ENCODE results near the gene NR5A1. TPM values are rescaled to one million over a fixed set of nuclear protein-coding genes. Genes with fewer than 3 reads are reported as not detected.

Gene NR5A1
- total and polyA plus RNA-seq, 7 donors: 0.03 to 0.60 TPM; not detected in 5

DNA sequence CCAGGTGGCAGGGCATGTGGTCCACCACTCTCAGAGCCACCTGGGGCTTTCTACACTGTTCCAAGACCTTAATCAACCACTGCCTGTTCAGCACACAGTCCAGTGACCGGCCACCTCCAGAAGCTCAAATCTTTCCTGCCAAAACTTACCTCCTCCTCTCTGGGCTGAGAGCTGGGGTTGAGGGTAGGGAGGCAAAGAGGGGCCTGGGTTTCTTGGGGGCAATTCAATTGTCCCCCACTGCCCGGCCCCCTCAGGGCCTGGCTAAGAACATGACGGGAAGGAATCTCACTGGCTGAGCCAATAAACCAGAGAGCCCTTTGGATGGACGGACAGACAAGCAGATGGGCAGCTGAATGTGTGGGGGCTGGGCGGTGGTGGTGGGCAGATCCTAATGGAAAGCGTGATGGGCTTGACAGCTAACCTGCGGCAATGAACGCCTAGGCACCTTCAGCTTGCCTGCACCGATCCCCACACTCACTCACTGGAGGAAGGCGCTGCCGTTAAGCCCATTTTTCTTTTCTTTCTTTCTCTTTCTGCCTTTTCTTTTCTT, 5.4 kb downstream of the NR5A1 start:
- H3K27ac ChIP-seq: no peak overlapping the region
- no peak for TF ChIP-seq POLR2A (IDR thresholded peaks at IDR 0.05)
- no peak for TF ChIP-seq POLR2AphosphoS5 (IDR thresholded peaks at IDR 0.05)
- TF ChIP-seq EP300 (IDR thresholded peaks at IDR 0.05): no peak
- no peak for TF ChIP-seq CTCF (IDR thresholded peaks at IDR 0.05)
- intact Hi-C loops (cut with DNase I): no loop called here
- no peak overlapping the region for H3K4me3 ChIP-seq
- no peak for DNase-seq
- peaks cover 32 to 85% (median 72%) of the 10 kb centered on the region in 3 donors for H3K27me3 ChIP-seq
- H3K36me3 ChIP-seq: no peaks in the 10 kb centered on the region
- no peaks in the 10 kb centered on the region for H3K9me3 ChIP-seq
- peaks cover 0 to 23% (median 20%) of the 10 kb centered on the region in 4 donors for H3K4me1 ChIP-seq
- WGBS, 2 donors: 67 to 82% methylated on average over 11 of the region's 11 CpGs

DNA sequence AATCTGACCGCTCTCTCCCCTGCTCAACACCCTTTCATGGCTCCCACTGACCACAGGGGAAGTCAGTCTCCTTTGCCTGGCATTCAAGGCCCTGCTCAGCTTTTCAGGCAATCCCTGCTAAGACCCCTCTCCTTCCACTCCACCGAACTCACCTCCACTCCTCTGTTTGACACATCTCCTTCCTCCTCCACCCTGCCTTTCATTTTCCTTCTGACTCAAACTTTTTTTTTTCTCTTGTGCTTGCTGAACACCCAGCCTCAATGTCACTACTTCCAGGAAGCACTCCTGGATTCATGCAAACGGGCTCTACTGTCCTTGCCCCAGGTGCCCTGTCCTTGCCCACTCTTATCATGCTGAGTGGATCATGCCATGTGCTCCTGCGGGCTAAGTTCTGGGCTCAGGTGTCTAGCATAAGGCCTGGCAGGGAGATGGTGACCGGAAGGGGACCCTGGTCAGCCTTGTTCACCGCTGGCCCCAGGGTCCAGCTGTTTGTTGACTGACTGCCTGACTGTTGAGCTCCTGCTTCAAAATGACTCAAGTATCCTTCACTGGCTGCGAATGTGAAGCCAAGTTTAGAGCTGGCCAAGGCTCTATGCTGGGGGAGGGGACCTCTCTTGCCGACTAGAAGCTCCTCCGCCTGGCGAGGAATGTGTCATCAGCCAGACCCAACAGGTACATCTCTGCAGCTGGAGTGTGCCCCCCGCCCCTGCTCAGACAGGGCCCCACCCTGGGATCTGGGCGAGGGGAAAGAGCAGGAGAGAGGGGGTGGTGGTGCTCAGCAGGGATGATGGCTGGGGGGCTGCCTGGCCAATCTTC, 6.2 kb downstream of the NR5A1 start:
- no peak for DNase-seq
- Histone ChIP-seq H3K4me1 (peaks cover 0 to 23% (median 20%) of the 10 kb centered on the region in 4 donors), H3K27ac (no peak overlapping the region), H3K9me3 (no peaks in the 10 kb centered on the region), H3K27me3 (peaks cover 32 to 84% (median 72%) of the 10 kb centered on the region in 3 donors), H3K4me3 (no peak overlapping the region), H3K36me3 (no peaks in the 10 kb centered on the region)
- TF ChIP-seq POLR2A (IDR thresholded peaks at IDR 0.05): no peak
- no peak for TF ChIP-seq POLR2AphosphoS5 (IDR thresholded peaks at IDR 0.05)
- no peak for TF ChIP-seq EP300 (IDR thresholded peaks at IDR 0.05)
- TF ChIP-seq CTCF (IDR thresholded peaks at IDR 0.05): no peak
- 60 to 72% methylated on average over 12 of the region's 12 CpGs for WGBS, 2 donors
- intact Hi-C loops (cut with DNase I): no loop called here

DNA sequence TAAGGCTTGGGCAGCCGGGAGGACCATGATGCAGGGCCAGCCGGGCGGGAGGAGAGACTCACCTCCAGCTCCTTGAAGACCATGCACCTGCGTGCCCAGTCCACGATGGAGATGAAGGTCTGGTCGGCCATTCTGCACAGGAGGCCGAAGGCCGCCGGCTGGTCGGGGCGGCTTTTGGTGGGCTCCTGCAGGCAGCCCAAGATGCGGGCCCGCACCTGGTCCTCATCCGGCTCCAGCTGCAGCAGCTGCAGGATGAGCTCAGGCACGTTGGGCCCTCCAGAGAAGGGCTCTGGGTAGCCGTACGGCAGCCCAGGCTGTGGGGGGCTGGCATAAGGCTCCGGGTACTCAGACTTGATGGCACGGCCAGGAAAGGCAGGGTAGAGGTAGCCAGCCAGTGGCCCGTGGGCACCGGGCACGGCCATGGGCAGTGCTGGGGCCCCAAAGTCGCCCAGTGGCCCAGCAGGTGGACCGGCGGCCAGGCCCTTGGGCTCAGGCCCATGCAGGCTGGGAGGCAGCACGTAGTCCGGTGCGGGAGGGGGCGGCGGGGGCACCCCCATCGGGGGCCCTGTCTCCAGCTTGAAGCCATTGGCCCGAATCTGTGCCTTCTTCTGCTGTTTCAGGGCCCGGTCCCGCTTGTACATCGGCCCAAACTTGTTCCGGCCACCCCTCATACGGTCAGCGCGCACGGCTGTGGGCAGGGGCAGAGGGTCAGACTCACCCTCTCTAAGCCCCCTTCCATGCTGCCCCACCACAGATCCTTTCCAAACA, 7.0 kb downstream of the NR5A1 start:
- H3K4me1 ChIP-seq: peaks cover 0 to 23% (median 20%) of the 10 kb centered on the region in 4 donors
- intact Hi-C loops (cut with DNase I): no loop called here
- H3K27ac ChIP-seq: no peak overlapping the region
- peaks cover 29 to 81% (median 64%) of the 10 kb centered on the region in 3 donors for H3K27me3 ChIP-seq
- no peak overlapping the region for H3K4me3 ChIP-seq
- TF ChIP-seq EP300 (IDR thresholded peaks at IDR 0.05): no peak
- no peak for TF ChIP-seq POLR2A (IDR thresholded peaks at IDR 0.05)
- H3K36me3 ChIP-seq: no peaks in the 10 kb centered on the region
- no peaks in the 10 kb centered on the region for H3K9me3 ChIP-seq
- WGBS, 2 donors: 91 to 93% methylated on average over 40 of the region's 40 CpGs
- DNase-seq: no peak

GRCh38 chr9:124499216-124499615, 8.0 kb downstream of the NR5A1 start:
- TF ChIP-seq POLR2A (IDR thresholded peaks at IDR 0.05) (no peak), CTCF (IDR thresholded peaks at IDR 0.05) (no peak), EP300 (IDR thresholded peaks at IDR 0.05) (no peak), POLR2AphosphoS5 (IDR thresholded peaks at IDR 0.05) (no peak)
- intact Hi-C loops (cut with DNase I): no loop called here

More at GRCh38 chr9:124499216-124499615, 8.0 kb downstream of the NR5A1 start:
- no peak overlapping the region for H3K4me3 ChIP-seq
- no peak overlapping the region for H3K27ac ChIP-seq
- 73 to 77% methylated on average over 3 of the region's 3 CpGs for WGBS, 2 donors
- DNase-seq: no peak
- H3K27me3 ChIP-seq: peaks cover 21 to 72% (median 57%) of the 10 kb centered on the region in 3 donors
- peaks cover 0 to 17% (median 15%) of the 10 kb centered on the region in 4 donors for H3K4me1 ChIP-seq
- H3K36me3 ChIP-seq: no peaks in the 10 kb centered on the region
- no peaks in the 10 kb centered on the region for H3K9me3 ChIP-seq

All from sigmoid colon (tissue), 7 donors.